Keratinocyte (primary cell): Measurements from ENCODE around the gene DBNDD1. TPM values are rescaled to one million over a fixed set of nuclear protein-coding genes. Genes with fewer than 3 reads are reported as not detected.

Experiments
- DNase-seq: peaks from one replicate; pipeline ENCODE4 v3.0.0-alpha.2; 2011; ENCODE audit warnings: low read depth, missing footprints, low spot score
- FAIRE-seq: peaks from 2 replicates; lab custom pipeline; 2011; peaks lifted over from hg19 to GRCh38; lab: Jason Lieb, UNC
- H2AFZ ChIP-seq: 2 replicates; pipeline ENCODE4 v1.6.0; 2012; ENCODE audit warnings: low read length, control low read depth, inconsistent platforms; ENCODE audit not compliant: control insufficient read depth
- H3K27ac ChIP-seq: 2 replicates; pipeline ENCODE4 v1.5.1; 2011; ENCODE audit warnings: low read length; ENCODE audit not compliant: control insufficient read depth, insufficient read depth
- H3K27me3 ChIP-seq: 3 replicates; pipeline ENCODE4 v1.6.0; 2011; ENCODE audit warnings: low read length; ENCODE audit not compliant: control insufficient read depth, insufficient read depth; ENCODE audit errors: extremely low read depth
- H3K36me3 ChIP-seq, 2 experiments: 2 replicates in 1 of 2; 3 replicates in 1 of 2; pipeline ENCODE4 v1.5.1; 2011; ENCODE audit warnings: low read length in 2 of 2, mild to moderate bottlenecking in 1 of 2; ENCODE audit not compliant: control insufficient read depth in 2 of 2, insufficient read depth in 2 of 2; ENCODE audit errors: extremely low read depth in 1 of 2
- H3K4me1 ChIP-seq: 3 replicates; pipeline ENCODE4 v1.5.1; 2011; ENCODE audit warnings: low read length; ENCODE audit not compliant: control insufficient read depth, insufficient read depth; ENCODE audit errors: extremely low read depth
- H3K4me2 ChIP-seq: 3 replicates; pipeline ENCODE4 v1.6.0; 2011; ENCODE audit warnings: low read depth, low read length; ENCODE audit not compliant: control insufficient read depth, insufficient read depth; ENCODE audit errors: extremely low read depth
- H3K4me3 ChIP-seq, 3 experiments: fragments of 200-600 bp in 1 of 3; sonication (generic) in 1 of 3; 2 replicates in 2 of 3; 3 replicates in 1 of 3; pipeline ENCODE4 v1.5.1; 2011 to 2016; ENCODE audit warnings: low read length in 3 of 3, mild to moderate bottlenecking in 3 of 3, control low read depth in 2 of 3, inconsistent platforms in 1 of 3, low read depth in 1 of 3, mixed read lengths in 1 of 3, mixed run types in 1 of 3, moderate library complexity in 1 of 3; ENCODE audit not compliant: control insufficient read depth in 2 of 3, insufficient read depth in 2 of 3; ENCODE audit errors: extremely low read depth in 1 of 3
- H3K79me2 ChIP-seq: 2 replicates; pipeline ENCODE4 v1.6.0; 2012; ENCODE audit warnings: low read length; ENCODE audit not compliant: control insufficient read depth, insufficient read depth
- H3K9ac ChIP-seq: 3 replicates; pipeline ENCODE4 v1.6.0; 2011; ENCODE audit warnings: low read length; ENCODE audit not compliant: control insufficient read depth, insufficient read depth; ENCODE audit errors: extremely low read depth
- H3K9me1 ChIP-seq: 3 replicates; pipeline ENCODE4 v1.6.0; 2011; ENCODE audit warnings: low read length; ENCODE audit not compliant: control insufficient read depth, insufficient read depth; ENCODE audit errors: extremely low read depth
- H3K9me3 ChIP-seq: 2 replicates; pipeline ENCODE4 v1.5.1; 2012; ENCODE audit warnings: low read depth, low read length; ENCODE audit not compliant: control insufficient read depth
- H4K20me1 ChIP-seq: 3 replicates; pipeline ENCODE4 v1.6.0; 2011; ENCODE audit warnings: low read length; ENCODE audit not compliant: control insufficient read depth, insufficient read depth; ENCODE audit errors: extremely low read depth
- EZH2 ChIP-seq: IDR thresholded peaks from one replicate; pipeline ENCODE4 v1.6.1; 2012; ENCODE audit warnings: inconsistent platforms, mild to moderate bottlenecking, low read length, moderate library complexity
- dilution Hi-C: fragments of 300-500 bp; cut with MboI; formaldehyde crosslinking; loops from one replicate; pipeline ENCODE4 v1.7.0; 2020; ENCODE audit warnings: low sequenced_read_pairs; ENCODE audit not compliant: extremely low pct_ligation_motif_present
- polyA plus RNA-seq, 5 experiments: library from polyadenylated mRNA; depleted of rRNA in 3 of 5; stranded (reverse) in 3 of 5; stranded (forward) in 1 of 5; unstranded in 1 of 5; fragments of >200 nt; gene quantifications; 1 replicate in 1 of 5; 2 replicates in 3 of 5; 3 replicates in 1 of 5; pipeline versions ENCODE4 v1.2.1 to v1.2.3, GENCODE V29; 2011 to 2012; ENCODE audit warnings: missing spikeins in 2 of 5, low read depth in 1 of 5, low replicate concordance in 1 of 5
- TF ChIP-seq, protein P1 (sequence below), 3 experiments: IDR thresholded peaks in 1 of 3; conservative IDR thresholded peaks in 1 of 3; optimal IDR thresholded peaks in 1 of 3; 2 replicates in 2 of 3; 3 replicates in 1 of 3; pipeline versions ENCODE3 to v1.5.1; 2011; ENCODE audit warnings: low read length in 3 of 3, mild to moderate bottlenecking in 3 of 3, moderate library complexity in 2 of 3, control low read depth in 1 of 3, inconsistent platforms in 1 of 3; ENCODE audit not compliant: insufficient read depth in 2 of 3; ENCODE audit errors: extremely low read depth in 1 of 3

DBNDD1 gene
- polyA plus RNA-seq, 1 donor (not counting 4 experiments of a cell fraction or from before 2014, with no cell fraction given), result 1.7 TPM

- no peak overlapping the region for H3K4me2 ChIP-seq
- FAIRE-seq, result no peak
- no peak overlapping the region for H3K27ac ChIP-seq
Measured at GRCh38 chr16:90042946-90043514, 23.8 kb upstream of the DBNDD1 start.

GRCh38 chr16:90041896-90042473, 22.7 kb upstream of the DBNDD1 start:
- peaks cover 8% of the 10 kb centered on the region for H3K27me3 ChIP-seq
- H3K9me1 ChIP-seq, result peaks cover 4% of the 10 kb centered on the region
- no peak overlapping the region for H3K27ac ChIP-seq
- dilution Hi-C loops, result no loop called here
- H3K9ac ChIP-seq, result no peak overlapping the region
- DNase-seq (no peak), FAIRE-seq (no peak)
- H3K9me3 ChIP-seq, result no peaks in the 10 kb centered on the region
- peaks cover 18% of the 10 kb centered on the region for H3K4me1 ChIP-seq
- H3K36me3 ChIP-seq, result peaks cover 19% of the 10 kb centered on the region in 2 experiments
- no peaks in the 10 kb centered on the region for H3K79me2 ChIP-seq
- TF ChIP-seq, protein P1, sequence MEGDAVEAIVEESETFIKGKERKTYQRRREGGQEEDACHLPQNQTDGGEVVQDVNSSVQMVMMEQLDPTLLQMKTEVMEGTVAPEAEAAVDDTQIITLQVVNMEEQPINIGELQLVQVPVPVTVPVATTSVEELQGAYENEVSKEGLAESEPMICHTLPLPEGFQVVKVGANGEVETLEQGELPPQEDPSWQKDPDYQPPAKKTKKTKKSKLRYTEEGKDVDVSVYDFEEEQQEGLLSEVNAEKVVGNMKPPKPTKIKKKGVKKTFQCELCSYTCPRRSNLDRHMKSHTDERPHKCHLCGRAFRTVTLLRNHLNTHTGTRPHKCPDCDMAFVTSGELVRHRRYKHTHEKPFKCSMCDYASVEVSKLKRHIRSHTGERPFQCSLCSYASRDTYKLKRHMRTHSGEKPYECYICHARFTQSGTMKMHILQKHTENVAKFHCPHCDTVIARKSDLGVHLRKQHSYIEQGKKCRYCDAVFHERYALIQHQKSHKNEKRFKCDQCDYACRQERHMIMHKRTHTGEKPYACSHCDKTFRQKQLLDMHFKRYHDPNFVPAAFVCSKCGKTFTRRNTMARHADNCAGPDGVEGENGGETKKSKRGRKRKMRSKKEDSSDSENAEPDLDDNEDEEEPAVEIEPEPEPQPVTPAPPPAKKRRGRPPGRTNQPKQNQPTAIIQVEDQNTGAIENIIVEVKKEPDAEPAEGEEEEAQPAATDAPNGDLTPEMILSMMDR (optimal IDR thresholded peaks at IDR 0.05 in 1 of 3, IDR thresholded peaks at IDR 0.05 in 1 of 3, conservative IDR thresholded peaks at IDR 0.05 in 1 of 3; ENCODE audit: extremely low read depth in 1 of 3, insufficient read depth in 2 of 3, low read length in 3 of 3), result no peak
- no peak for TF ChIP-seq EZH2
- peaks cover 4% of the 10 kb centered on the region for H4K20me1 ChIP-seq
- no peak overlapping the region for H3K4me2 ChIP-seq
- no peak overlapping the region for H3K4me3 ChIP-seq
- no peak overlapping the region for H2AFZ ChIP-seq

More at GRCh38 chr16:90042946-90043514, 23.8 kb upstream of the DBNDD1 start:
- Histone ChIP-seq H3K4me3 (no peak overlapping the region), H3K9ac (no peak overlapping the region), H3K4me1 (peaks cover 22% of the 10 kb centered on the region), H3K9me1 (peaks cover 4% of the 10 kb centered on the region), H3K27me3 (peaks cover 13% of the 10 kb centered on the region), H3K79me2 (no peaks in the 10 kb centered on the region), H4K20me1 (peaks cover 4% of the 10 kb centered on the region), H2AFZ (no peak overlapping the region), H3K36me3 (peaks cover 12 to 16% of the 10 kb centered on the region in 2 experiments), H3K9me3 (no peaks in the 10 kb centered on the region)
- no peak for DNase-seq
- dilution Hi-C loops, result no loop called here
- no peak for TF ChIP-seq EZH2
- TF ChIP-seq, protein P1 (optimal IDR thresholded peaks at IDR 0.05 in 1 of 3, IDR thresholded peaks at IDR 0.05 in 1 of 3, conservative IDR thresholded peaks at IDR 0.05 in 1 of 3; ENCODE audit: extremely low read depth in 1 of 3, insufficient read depth in 2 of 3, low read length in 3 of 3), result no peak
